Keratinocyte (primary cell): ENCODE data around the gene ASH1L.

Experiments
- CTCF ChIP-seq, 3 experiments: IDR thresholded peaks in 1 of 3; conservative IDR thresholded peaks in 1 of 3; optimal IDR thresholded peaks in 1 of 3; 2 replicates in 2 of 3; 3 replicates in 1 of 3; pipeline versions ENCODE3 to v1.5.1; 2011; ENCODE audit warnings: low read length in 3 of 3, mild to moderate bottlenecking in 3 of 3, moderate library complexity in 2 of 3, control low read depth in 1 of 3, inconsistent platforms in 1 of 3; ENCODE audit not compliant: insufficient read depth in 2 of 3; ENCODE audit errors: extremely low read depth in 1 of 3
- EZH2 ChIP-seq: IDR thresholded peaks from one replicate; pipeline ENCODE4 v1.6.1; 2012; ENCODE audit warnings: inconsistent platforms, mild to moderate bottlenecking, low read length, moderate library complexity

GRCh38 chr1:155379631-155380090 lies 182.9 kb downstream of the ASH1L start:
- TF ChIP-seq CTCF (optimal IDR thresholded peaks at IDR 0.05 in 1 of 3, IDR thresholded peaks at IDR 0.05 in 1 of 3, conservative IDR thresholded peaks at IDR 0.05 in 1 of 3; ENCODE audit: extremely low read depth in 1 of 3, insufficient read depth in 2 of 3, low read length in 3 of 3): no peak
- no peak for TF ChIP-seq EZH2
